NCI-H1694 (cell line): ENCODE data around the gene PPP2R3A.
"Not testable (repeated sequence)": the region's sequence is repeated elsewhere in the genome, so short reads cannot be mapped to it uniquely, and the experiment has no call there.

Experiments used
- DNase-seq: peaks from one replicate; lab custom pipeline; 2025; lab: John Stamatoyannopoulos, UW

Gene PPP2R3A

DNA sequence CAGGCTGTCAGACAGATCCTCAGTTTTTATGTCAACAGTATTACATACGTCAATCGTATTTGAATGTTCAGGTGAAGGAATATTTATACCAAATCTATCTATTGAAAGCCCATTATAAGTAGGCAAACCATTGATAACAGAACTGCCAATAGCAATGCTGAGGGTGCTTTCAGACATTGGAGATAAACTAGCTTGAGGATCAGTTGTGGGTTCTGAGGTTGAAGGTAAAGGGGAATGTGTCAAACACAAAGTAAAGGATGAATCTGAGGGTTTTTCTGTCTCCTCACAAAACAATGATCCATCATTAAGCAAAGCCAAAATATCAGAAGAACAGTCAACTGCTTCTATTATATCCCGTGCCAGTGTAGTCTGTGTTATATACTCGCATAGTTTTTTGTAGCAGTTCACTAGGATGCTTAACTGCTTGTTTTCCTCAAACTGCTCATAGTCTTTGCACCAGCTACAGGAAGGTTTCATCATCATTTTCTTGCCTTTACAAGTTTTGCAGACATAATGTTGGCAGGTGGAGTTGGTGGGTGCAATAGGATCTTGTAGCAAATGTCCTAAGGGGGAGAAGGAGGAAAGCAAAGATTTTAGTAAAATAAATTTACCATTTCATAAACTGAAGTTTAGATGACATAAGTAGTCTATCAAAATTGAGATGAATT lies 186.8 kb downstream of the PPP2R3A start:
- DNase-seq = no peak

DNA sequence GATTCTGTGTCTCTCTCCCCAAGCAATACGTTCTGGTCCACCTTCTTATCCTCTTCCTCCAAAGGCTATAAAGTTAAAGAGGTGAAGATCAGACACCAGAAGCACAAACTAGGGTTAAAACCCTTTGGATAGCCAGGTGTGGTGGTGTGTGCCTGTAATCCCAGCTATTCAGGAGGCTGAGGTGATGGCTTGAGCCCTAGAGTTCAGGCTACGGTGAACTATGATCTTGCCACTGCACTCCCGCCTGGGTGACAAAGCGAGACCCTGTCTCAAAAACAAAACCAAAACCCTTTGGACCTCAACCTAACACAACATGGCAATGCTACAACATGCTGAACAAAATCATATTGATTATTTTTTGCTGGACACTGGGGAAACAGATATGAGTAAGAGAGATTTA lies 187.4 kb downstream of the PPP2R3A start:
- no peak for DNase-seq

DNA sequence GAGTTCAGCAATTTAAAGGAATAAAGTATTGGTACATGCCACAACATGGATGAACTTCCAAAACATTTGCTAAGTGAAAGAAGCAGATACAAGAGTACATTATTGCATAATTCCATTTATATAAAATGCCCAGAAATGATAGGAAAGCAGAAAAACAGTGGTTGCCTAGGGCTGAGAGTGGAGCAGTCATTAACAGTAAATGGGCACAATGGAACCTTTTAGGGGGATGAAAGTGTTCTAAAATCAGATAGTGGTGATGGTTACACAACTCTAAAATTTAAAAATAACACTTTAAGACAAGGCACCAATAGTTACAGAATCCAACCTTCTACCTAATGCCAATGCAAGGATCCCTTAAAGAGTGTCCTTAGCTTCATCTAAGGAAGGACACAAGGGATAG lies 196.0 kb downstream of the PPP2R3A start:
- no peak for DNase-seq

DNA sequence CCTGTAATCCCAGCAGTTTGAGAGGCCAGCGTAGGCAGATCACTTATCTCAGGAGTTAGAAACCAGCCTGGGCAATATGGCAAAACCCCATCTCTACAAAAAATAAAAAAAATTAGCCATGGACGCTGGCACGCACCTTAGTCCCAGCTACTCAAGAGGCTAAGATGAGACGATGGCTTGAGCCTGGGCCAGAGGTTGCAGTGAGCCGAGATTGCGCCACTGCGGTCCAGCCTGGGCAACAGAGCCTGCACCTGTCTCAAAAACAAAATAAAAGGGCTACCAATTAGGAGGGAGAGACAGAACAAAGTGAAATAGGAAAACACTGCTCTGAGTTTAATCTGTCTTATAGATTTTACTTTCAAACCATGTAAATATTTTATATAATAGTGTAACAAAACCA lies 196.8 kb downstream of the PPP2R3A start:
- no peak for DNase-seq

DNA sequence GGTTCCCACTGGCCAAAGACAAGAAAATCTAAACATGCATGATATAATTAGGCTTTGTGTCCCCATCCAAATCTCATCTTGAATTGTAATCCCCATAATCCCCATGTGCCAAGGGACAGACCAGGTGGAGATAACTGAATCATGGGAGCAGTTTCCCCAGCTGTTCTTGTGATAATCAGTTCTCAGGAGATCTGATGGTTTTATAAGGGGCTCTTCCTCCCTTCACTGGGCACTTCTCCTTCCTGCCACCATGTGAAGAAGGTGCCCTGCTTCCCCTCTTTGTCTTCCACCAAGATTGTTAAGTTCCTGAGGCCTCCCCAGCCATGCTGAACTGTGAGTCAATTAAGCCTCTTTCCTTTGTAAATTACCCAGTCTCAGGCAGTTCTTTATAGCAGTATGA lies 198.1 kb downstream of the PPP2R3A start:
- DNase-seq = not testable (repeated sequence)

DNA sequence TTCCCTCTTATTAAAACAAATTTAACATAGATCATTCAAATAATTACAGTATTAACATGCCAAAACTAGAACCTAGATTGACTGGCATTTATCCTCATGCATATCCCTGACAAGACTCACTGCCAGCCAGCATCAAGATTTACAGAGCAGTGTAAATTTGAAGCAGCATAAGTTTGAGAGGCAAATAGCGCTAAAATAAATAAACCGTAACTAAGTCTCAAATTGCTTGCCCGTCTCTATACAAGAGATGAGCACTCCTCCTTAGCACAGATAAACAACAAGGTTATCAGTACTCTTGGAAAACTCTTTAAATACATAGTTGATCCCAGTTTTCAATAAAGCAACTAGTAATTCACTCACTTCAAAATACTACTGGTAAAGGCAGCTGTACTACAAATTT lies 201.0 kb downstream of the PPP2R3A start:
- no peak for DNase-seq

DNA sequence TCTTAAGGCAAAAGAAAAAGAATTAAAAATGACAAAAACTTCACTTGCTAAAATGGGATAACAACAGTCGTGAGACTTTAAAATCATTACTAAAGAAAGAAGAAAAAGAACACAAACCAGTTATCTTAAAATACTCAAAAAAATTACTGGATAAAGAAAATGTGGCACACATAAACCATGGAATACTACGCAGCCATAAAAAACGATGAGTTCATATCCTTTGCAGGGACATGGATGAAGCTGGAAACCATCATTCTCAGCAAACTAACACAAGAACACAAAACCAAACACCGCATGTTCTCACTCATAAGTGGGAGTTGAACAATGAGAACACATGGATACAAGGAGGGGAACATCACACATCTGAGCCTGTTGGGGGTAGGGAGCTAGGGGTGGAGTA lies 202.7 kb downstream of the PPP2R3A start:
- not testable (repeated sequence) for DNase-seq

DNA sequence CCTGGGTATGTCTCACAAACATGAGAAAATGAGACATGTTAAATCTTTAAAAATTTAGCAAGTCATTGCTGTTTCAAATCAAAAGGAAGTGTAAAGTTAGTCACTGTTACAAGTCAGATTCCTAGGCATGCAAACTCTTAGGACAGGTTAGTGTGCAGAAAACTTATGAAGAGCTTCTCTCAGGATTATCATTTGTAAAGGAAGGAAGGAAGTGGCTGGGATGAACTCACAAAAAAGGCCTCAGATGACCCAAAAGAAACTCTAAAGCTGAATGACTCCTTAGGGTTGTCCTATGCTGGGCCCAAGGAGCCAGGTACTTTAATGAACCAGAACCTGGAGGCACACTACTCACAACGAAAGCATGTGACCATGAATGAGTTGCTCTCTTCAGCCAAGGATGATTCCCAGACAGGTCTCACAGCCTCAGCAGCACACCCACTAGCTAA lies 205.6 kb downstream of the PPP2R3A start:
- no peak for DNase-seq

DNA sequence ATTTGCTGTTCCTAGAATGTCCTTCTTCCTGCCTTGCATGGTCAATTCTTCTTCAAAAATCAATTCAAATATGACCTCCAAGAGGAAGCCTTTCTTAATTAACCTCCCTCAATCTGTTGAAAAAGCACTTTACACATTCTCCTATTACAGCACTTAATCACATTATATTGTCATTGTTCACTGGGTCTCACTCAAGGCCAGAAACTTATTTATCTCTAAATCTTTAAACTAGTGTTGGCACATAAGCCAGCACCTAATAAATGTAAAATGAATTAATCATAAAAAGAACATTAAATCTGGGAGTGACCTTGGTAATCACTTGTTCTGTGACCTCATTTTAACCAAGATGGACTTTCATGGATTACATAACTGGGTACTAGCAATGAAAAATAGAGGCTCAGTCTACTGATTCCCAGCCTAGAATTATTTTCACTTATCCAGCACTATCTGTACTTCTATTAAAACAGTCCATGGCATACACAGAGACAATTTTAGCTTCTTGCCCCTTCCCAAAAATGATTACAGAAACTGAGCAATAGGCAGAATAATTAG lies 208.5 kb downstream of the PPP2R3A start:
- no peak for DNase-seq

DNA sequence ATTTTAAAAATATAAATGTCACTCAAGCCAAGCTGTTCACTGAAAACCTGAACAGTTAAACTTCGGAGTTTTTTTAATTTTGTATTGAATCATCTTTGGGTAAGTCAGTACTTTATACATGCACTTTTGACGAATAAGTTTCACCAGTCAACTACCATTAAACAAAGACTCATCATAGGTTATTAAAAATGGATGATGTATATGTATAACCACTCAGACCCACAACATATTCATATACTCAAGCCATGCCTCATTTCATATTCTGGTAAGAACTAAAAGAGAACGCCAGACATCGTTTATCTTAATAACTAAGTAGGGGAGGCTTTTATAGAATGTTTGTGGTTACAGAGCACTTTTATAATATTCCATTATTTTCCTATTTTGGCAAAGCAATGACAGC lies 212.3 kb downstream of the PPP2R3A start:
- DNase-seq = no peak

DNA sequence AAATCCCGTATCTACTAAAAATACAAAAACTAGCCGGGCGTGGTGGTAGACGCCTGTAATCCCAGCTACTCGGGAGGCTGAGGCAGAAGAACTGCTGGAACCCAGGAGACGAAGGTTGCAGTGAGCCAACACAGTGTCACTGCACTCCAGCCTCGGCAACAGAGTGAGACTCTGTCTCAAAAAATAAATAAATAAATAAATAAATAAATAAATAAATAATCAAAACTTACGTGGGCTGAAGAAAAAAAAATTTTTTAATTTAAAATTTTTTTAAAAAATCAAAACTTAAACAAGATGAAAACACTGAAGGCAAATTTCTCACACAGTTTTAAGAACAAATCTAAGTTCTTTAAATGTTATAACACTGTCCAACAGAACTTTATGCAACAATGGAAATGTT lies 216.2 kb downstream of the PPP2R3A start:
- no peak for DNase-seq

DNA sequence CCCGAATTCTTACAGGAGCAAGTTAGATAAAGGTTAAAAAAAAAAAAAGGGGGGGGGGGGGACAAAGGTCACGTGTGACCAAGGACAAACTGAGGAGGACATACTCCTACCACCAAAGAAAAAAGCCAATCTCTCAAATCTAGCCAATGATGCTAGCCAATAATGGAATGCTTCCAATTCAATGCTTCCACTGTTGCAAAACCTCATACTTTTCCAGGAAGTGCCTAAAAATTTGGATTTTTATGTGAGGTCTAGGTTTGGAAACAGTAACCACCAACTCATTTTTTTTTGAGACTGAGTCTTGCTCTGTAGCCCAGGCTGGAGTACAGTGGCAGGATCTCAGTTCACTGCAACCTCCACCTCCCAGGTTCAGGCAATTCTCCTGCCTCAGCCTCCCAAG lies 219.2 kb downstream of the PPP2R3A start:
- no peak for DNase-seq

DNA sequence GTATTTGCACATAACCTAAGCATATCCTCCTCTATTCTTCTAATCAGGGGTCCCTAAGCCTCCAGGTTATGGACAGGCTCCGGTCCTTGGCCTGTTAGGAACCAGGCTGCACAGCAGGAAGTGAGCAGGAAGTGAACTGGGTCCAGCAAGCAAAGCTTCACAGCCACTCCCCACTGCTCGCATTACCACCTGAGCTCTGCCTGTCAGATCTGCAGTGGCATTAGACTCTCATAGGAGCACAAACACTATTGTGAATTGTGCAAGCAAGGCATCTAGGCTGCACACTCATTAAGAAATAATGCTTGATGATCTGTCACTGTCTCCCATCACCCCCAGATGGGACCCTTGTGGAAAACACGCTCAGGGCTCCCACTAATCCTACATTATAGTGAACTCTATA lies 220.8 kb downstream of the PPP2R3A start:
- DNase-seq = no peak

DNA sequence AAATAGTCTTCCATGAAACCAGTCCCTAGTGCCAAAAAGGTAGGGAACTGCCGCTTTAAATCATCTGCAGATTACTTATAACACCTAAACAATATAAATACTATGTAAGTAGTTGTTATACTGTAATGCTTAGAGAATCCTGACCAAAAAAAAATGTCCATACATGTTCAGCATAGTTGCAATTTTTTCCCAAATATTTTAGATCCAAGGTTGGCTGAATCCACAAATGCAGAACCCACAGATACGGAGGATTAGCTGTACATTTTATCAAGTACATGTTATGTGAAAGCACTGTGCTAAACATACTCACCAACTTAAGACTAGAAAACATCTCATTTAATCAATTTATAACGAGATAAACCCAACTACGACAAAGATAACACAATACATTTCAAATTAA lies 221.3 kb downstream of the PPP2R3A start:
- no peak for DNase-seq

DNA sequence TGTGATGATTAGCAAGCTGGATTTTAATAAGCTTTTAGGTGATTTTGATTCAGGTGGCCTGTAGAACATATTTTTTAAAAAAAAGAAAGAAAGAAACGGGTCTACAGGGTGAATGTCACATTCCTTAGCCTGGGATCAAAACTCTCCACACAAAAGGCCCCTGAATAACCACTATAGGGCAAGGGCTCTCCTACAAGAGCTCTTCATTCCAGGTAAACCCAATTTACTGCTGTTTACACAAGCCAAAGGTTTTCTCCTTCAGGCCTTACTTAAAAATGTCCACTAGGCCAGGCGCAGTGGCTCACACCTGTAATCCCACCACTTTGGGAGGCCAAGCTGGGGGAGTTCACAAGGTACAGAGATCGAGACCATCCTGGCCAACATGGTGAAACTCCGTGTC lies 222.3 kb downstream of the PPP2R3A start:
- no peak for DNase-seq

DNA sequence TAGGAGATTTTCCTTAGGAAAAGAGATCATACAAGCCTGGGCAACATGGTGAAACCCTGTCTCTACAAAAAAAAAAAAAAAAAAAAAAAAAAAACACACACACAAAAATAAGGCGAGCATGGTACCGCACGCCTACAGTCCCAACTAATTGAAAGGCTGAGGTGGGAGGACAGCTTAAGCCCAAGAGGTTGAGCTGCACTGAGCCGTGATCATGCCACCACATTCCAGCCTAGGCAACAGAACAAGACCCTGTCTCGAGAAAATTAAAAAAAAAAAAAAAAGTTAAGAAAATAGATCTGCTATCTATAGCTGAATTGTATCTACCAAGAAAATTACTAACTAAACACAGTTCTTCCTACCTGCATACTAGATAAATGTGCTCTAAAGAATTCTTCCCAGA lies 223.5 kb downstream of the PPP2R3A start:
- DNase-seq = no peak

DNA sequence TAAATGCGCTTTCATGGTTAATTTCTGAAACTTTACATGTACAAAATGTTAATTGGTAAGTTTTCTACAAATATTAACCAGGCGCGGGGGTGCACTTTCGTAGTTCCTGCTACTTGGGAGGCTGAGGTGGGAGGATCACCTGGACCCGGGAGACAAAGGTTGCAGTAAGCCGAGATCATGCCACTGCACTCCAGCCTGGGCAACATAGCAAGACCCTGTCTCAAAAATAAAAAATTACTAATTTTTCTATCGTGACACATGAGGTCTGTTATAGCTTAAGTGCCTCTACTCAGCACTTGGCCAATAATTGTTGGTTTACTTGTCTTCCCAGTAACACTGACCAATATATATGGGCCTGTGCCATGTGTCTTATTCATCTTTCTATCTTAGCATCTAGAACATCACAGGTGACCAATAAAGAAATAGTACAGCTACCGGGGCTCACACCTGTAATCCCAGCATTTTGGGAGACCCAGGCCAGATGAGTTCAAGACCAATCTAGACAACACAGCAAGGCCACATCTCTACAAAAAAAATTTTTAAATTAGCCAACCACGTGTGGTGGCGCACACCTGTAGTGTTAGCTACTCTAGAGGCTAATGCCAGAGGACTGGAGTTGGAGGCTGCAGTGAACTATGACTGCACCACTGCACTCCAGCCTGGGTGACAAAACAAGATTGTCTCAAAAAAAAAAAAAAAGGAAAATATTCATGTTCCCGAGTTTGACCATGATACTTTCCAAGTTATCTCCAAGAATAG lies 224.5 kb downstream of the PPP2R3A start:
- no peak for DNase-seq

DNA sequence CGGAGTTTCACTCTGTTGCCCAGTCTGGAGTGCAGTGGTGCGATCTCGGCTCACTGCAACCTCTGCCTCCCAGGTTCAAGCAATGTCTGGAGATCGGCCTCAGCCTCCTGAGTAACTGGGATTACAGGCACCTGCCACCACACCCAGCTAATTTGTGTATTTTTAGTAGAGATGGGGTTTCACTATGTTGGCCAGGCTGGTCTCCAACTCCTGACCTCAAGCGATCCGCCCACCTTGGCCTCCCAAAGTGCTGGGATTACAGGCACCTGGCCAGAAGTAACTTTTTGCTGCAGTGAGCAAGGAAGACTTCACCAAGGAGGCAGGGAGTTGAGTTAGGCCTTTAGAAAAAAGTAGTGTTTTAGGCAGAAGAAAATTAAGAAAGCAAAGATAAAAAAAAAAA lies 226.7 kb downstream of the PPP2R3A start:
- DNase-seq = not testable (repeated sequence)

DNA sequence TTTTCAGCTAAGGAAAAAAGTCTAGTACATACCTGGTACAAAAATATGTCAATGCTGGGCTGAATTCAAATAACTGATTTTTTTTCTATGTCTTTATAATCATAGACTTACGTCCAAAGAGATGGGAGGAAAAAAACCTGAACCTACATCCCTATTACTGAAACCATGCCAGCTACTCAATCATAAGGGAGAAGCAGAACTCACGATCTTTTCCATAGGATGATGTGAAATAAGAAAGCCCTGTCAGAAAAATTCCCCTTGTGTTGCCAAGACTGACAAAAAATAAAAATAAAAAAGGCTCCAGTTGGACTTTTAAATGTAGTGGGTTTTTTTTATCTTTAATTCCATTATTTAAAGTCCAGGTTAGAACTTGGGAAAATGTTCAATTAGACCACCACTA lies 227.3 kb downstream of the PPP2R3A start:
- no peak for DNase-seq

DNA sequence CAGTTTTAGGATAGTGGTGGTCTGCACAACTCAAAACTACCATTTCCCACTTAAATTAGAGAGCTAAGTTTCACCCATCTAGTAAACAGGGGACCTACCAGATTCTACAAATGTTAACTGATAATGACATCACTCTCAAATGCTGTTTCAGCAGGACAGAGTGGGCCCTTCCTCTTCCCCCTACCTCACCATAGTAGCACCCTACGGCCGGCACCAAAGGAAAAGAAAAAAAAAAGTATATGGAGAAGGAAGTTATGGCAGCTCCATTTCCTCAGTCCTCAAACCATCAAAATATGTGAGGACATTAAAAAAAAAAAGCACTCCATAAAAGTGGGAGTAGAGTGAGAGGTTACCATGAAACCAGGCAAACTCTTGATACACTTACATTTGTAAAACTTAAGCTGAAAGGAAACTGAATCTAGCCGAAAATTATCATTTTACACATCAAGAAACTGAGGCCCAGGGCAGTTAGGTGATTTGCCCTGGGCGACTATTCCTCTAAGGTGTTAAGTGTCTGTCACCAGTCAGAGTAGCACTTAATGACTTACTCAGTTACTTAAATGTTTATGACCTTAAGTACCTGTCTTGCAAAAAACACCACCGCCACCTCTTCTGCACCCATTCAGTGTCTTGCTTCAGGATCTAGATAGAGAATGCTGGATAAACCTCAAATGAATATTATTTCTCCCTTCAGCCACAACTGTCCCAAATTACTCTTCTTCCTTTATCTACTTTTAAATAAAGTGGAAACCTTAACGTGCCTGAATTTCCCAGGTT lies 227.9 kb downstream of the PPP2R3A start:
- no peak for DNase-seq

DNA sequence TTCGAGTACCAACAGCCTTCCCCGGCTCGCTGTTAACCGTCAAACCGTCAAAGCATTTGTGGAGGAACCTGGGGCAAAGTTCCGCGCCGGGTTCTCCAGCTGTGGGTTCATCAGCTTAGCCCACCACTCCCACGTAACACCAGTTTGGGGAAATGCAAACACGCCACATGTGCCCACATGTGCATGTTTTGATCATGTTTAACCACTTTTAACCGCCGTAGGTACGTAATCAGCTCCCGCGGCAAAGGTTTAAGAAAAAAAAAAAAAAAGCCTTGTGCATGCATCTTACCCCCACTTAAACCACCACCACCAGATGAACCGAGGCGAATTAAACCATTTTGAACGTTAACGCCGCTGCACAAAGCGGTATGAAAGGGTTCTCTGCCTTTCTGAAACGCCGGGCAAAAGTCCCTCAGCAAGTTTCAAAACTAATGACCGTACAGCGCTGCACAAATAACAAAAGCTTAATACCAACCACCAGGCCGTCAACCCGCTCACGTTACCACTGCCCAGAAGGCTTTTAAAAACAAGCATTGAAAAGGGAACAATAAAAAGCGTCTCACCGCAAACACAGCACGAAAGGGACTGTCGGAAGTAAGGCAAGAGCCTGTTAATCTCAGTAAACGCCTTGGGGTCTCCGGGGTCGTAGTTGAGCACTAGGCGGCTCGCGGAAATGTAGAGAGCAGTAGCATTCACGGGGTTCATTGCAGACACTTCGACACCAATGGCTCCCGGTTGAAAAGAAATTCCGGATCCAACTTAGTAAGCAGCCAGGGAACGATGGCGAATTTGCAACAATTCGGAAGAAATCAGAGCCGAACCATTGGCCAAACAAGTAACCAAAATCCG lies 229.1 kb downstream of the PPP2R3A start:
- DNase-seq = no peak
